SU-DHL-6 (cell line): Measurements from ENCODE around the gene ITPR2.

Experiments used
- H2AFZ ChIP-seq: fragments of 200-600 bp; sonication (generic); 2 replicates; pipeline ENCODE4 v1.6.1; 2014; ENCODE audit warnings: low read depth, mild to moderate bottlenecking, moderate library complexity, mixed read lengths, antibody characterized with exemption, low read length; ENCODE audit not compliant: severe bottlenecking
- H3F3A ChIP-seq: fragments of 200-600 bp; shearing (Covaris generic); 2 replicates; pipeline ENCODE4 v1.6.0; 2016; ENCODE audit warnings: antibody characterized with exemption, mild to moderate bottlenecking; ENCODE audit not compliant: insufficient read depth
- H3K27ac ChIP-seq: fragments of 200-600 bp; sonication (generic); 2 replicates; pipeline ENCODE4 v1.5.1; 2016; ENCODE audit warnings: low read depth, mild to moderate bottlenecking, low read length, moderate library complexity, mixed read lengths
- H3K27me3 ChIP-seq: fragments of 200-600 bp; sonication (generic), shearing (Covaris generic); 2 replicates; pipeline ENCODE4 v1.6.0; 2014; ENCODE audit warnings: mild to moderate bottlenecking, low read length
- H3K36me3 ChIP-seq: fragments of 200-600 bp; sonication (generic); 2 replicates; pipeline ENCODE4 v1.6.1; 2014; ENCODE audit warnings: mild to moderate bottlenecking, low read length, mixed read lengths
- H3K4me2 ChIP-seq: fragments of 300-600, 200-600 bp; shearing (Covaris generic), sonication (generic); 2 replicates; pipeline ENCODE4 v1.6.0; 2014; ENCODE audit warnings: low read length, low read depth, mild to moderate bottlenecking; ENCODE audit not compliant: poor library complexity, severe bottlenecking
- H3K4me3 ChIP-seq: fragments of 200-600 bp; sonication (generic); 2 replicates; pipeline ENCODE4 v1.5.1; 2014; ENCODE audit warnings: antibody characterized with exemption, low read length, mild to moderate bottlenecking, mixed read lengths; ENCODE audit not compliant: insufficient read depth, poor library complexity, severe bottlenecking
- H3K79me2 ChIP-seq: fragments of 200-600 bp; sonication (generic); 2 replicates; pipeline ENCODE4 v1.6.1; 2014; ENCODE audit warnings: mild to moderate bottlenecking, low read length, moderate library complexity; ENCODE audit not compliant: insufficient read depth
- H3K9ac ChIP-seq: fragments of 200-600 bp; sonication (generic); 2 replicates; pipeline ENCODE4 v1.7.0; 2014; ENCODE audit warnings: mild to moderate bottlenecking, low read length
- H3K9me2 ChIP-seq: fragments of 200-600 bp; sonication (generic); replicated peaks from 2 replicates; pipeline ENCODE4 v1.6.1; 2014; ENCODE audit warnings: low read length; ENCODE audit not compliant: insufficient read depth
- H3K9me3 ChIP-seq: fragments of 200-600 bp; sonication (generic); 2 replicates; pipeline ENCODE4 v1.6.1; 2014; ENCODE audit warnings: low read length, mixed read lengths; ENCODE audit not compliant: insufficient read depth
- H4K20me1 ChIP-seq: fragments of 200-600 bp; sonication (generic); 2 replicates; pipeline ENCODE4 v1.6.1; 2014; ENCODE audit warnings: low read depth, mild to moderate bottlenecking, antibody characterized with exemption, low read length, moderate library complexity, mixed read lengths
- EZH2phosphoT487 ChIP-seq: fragments of 200-600 bp; sonication (generic), shearing (Covaris generic); conservative IDR thresholded peaks from 2 replicates; pipeline ENCODE4 v1.6.1; 2018; ENCODE audit warnings: mild to moderate bottlenecking, antibody characterized with exemption, low read length, moderate library complexity, mixed read lengths
- TF ChIP-seq, protein P1 (sequence below): fragments of 200-600 bp; sonication (generic); IDR thresholded peaks from one replicate; pipeline ENCODE4 v1.5.1; 2017; ENCODE audit warnings: antibody characterized with exemption, mild to moderate bottlenecking, low read length, moderate library complexity; ENCODE audit not compliant: insufficient read depth, poor library complexity, severe bottlenecking

The ITPR2 gene

DNA sequence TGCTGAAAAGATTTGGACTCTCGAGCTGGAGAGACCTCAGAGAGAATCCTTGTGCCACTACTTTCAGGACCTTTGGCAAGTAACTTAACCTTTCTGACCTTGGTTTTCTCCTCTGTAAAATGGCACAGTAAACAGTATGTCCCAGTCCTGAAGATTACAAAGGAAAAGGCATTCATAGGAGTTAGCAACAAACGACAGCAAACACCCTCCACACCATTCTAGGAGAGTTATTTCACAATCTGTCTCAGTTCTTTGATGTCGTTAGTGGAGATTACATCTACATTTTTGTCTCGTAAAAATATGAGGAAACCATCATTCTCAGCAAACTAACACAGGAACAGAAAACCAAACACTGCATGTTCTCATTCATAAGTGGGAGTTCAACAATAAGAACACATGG lies 205.7 kb downstream of the ITPR2 start:
- Histone ChIP-seq H3K4me2 (no peak overlapping the region), H3K79me2 (no peaks in the 10 kb centered on the region), H3K9me3 (no peaks in the 10 kb centered on the region), H4K20me1 (no peaks in the 10 kb centered on the region), H3K27ac (no peak overlapping the region), H3K4me3 (no peak overlapping the region), H3K27me3 (no peaks in the 10 kb centered on the region), H3K9ac (no peak overlapping the region), H3F3A (no peaks in the 10 kb centered on the region), H2AFZ (no peak overlapping the region), H3K36me3 (no peaks in the 10 kb centered on the region), H3K9me2 (no peaks in the 10 kb centered on the region)
- TF ChIP-seq, protein P1, sequence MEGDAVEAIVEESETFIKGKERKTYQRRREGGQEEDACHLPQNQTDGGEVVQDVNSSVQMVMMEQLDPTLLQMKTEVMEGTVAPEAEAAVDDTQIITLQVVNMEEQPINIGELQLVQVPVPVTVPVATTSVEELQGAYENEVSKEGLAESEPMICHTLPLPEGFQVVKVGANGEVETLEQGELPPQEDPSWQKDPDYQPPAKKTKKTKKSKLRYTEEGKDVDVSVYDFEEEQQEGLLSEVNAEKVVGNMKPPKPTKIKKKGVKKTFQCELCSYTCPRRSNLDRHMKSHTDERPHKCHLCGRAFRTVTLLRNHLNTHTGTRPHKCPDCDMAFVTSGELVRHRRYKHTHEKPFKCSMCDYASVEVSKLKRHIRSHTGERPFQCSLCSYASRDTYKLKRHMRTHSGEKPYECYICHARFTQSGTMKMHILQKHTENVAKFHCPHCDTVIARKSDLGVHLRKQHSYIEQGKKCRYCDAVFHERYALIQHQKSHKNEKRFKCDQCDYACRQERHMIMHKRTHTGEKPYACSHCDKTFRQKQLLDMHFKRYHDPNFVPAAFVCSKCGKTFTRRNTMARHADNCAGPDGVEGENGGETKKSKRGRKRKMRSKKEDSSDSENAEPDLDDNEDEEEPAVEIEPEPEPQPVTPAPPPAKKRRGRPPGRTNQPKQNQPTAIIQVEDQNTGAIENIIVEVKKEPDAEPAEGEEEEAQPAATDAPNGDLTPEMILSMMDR, result no peak
- no peak for TF ChIP-seq EZH2phosphoT487

- no peak overlapping the region for H2AFZ ChIP-seq
- no peaks in the 10 kb centered on the region for H4K20me1 ChIP-seq
- TF ChIP-seq EZH2phosphoT487, result no peak
- TF ChIP-seq, protein P1, result no peak
- H3K9me3 ChIP-seq, result no peaks in the 10 kb centered on the region
- no peak overlapping the region for H3K9ac ChIP-seq
- no peak overlapping the region for H3K4me2 ChIP-seq
- no peak overlapping the region for H3K4me3 ChIP-seq
- H3K27me3 ChIP-seq, result no peaks in the 10 kb centered on the region
- H3F3A ChIP-seq, result no peaks in the 10 kb centered on the region
- H3K79me2 ChIP-seq, result no peaks in the 10 kb centered on the region
- H3K9me2 ChIP-seq, result no peaks in the 10 kb centered on the region
- no peak overlapping the region for H3K27ac ChIP-seq
- H3K36me3 ChIP-seq, result 0 out of 2 replicates have a peak, but pooled peaks cover 2% of the 10 kb centered on the region
Measured at GRCh38 chr12:26623136-26623535, 209.9 kb downstream of the ITPR2 start.

- Histone ChIP-seq H3K9ac (no peak overlapping the region), H3F3A (no peaks in the 10 kb centered on the region), H3K27ac (no peak overlapping the region), H4K20me1 (no peaks in the 10 kb centered on the region), H3K27me3 (no peaks in the 10 kb centered on the region), H3K4me3 (no peak overlapping the region), H3K4me2 (no peak overlapping the region), H2AFZ (no peak overlapping the region), H3K79me2 (no peaks in the 10 kb centered on the region), H3K36me3 (0 out of 2 replicates have a peak, but pooled peaks cover 2% of the 10 kb centered on the region), H3K9me2 (no peaks in the 10 kb centered on the region), H3K9me3 (no peaks in the 10 kb centered on the region)
- no peak for TF ChIP-seq EZH2phosphoT487
- TF ChIP-seq, protein P1, result no peak
Measured at GRCh38 chr12:26622601-26623000, 210.4 kb downstream of the ITPR2 start.

GRCh38 chr12:26621932-26622331 lies 211.1 kb downstream of the ITPR2 start:
- Histone ChIP-seq H3K4me2 (no peak overlapping the region), H4K20me1 (no peaks in the 10 kb centered on the region), H3K4me3 (no peak overlapping the region), H3F3A (no peaks in the 10 kb centered on the region), H3K27ac (no peak overlapping the region), H2AFZ (no peak overlapping the region), H3K9me2 (no peaks in the 10 kb centered on the region), H3K27me3 (no peaks in the 10 kb centered on the region), H3K9ac (no peak overlapping the region), H3K79me2 (no peaks in the 10 kb centered on the region), H3K36me3 (0 out of 2 replicates have a peak, but pooled peaks cover 2% of the 10 kb centered on the region), H3K9me3 (no peaks in the 10 kb centered on the region)
- TF ChIP-seq EZH2phosphoT487, result no peak
- TF ChIP-seq, protein P1, result no peak
